Measurements from ENCODE around the gene SHOC2. TPM values are rescaled to one million over a fixed set of nuclear protein-coding genes. Genes with fewer than 3 reads are reported as not detected.

Gene SHOC2
- total and polyA plus RNA-seq, 2 of the 8 experiments (the other 6 are each of a cell fraction or from before 2014, with no cell fraction given), result 7.6 to 28.2 TPM

- TF ChIP-seq CHD7 (IDR thresholded peaks at IDR 0.05; ENCODE audit: insufficient replicate concordance, low read length), result no peak
- no peak for TF ChIP-seq MAFK (IDR thresholded peaks at IDR 0.05; ENCODE audit: low read depth, low read length)
Measured at GRCh38 chr10:110881247-110881646, 38.2 kb upstream of the SHOC2 start (continued).

Measured in H1 (cell line).